Osteocyte (in vitro differentiated cells): ENCODE measurements around the gene WAC. TPM values are rescaled to one million over a fixed set of nuclear protein-coding genes. Genes with fewer than 3 reads are reported as not detected.
"Not testable (repeated sequence)": the region's sequence is repeated elsewhere in the genome, so short reads cannot be mapped to it uniquely, and the experiment has no call there.

Experiments
- DNase-seq: peaks from one replicate; pipeline ENCODE4 v3.0.0; 2021; ENCODE audit warnings: mixed read lengths; ENCODE audit not compliant: unreplicated experiment; ENCODE audit errors: extremely low spot score
- H3K27ac Mint-ChIP-seq: one replicate; pipeline ENCODE4 v1.8.0; 2021; ENCODE audit warnings: mild to moderate bottlenecking, mixed read lengths; ENCODE audit not compliant: unreplicated experiment
- H3K27me3 Mint-ChIP-seq: one replicate; pipeline ENCODE4 v1.8.0; 2021; ENCODE audit warnings: mixed read lengths; ENCODE audit not compliant: unreplicated experiment
- H3K36me3 Mint-ChIP-seq: one replicate; pipeline ENCODE4 v1.8.0; 2021; ENCODE audit warnings: mixed read lengths; ENCODE audit not compliant: unreplicated experiment
- H3K4me1 Mint-ChIP-seq: one replicate; pipeline ENCODE4 v1.8.0; 2021; ENCODE audit warnings: mixed read lengths; ENCODE audit not compliant: unreplicated experiment
- H3K4me3 Mint-ChIP-seq: one replicate; pipeline ENCODE4 v1.8.0; 2021; ENCODE audit warnings: mild to moderate bottlenecking, moderate library complexity, mixed read lengths; ENCODE audit not compliant: unreplicated experiment
- H3K9me3 Mint-ChIP-seq: one replicate; pipeline ENCODE4 v1.8.0; 2021; ENCODE audit warnings: mixed read lengths; ENCODE audit not compliant: unreplicated experiment
- total RNA-seq: library from RNA; stranded (reverse); gene quantifications from 2 replicates; pipeline ENCODE4 v1.2.1, GENCODE V29; 2021
- TF ChIP-seq, protein P1 (sequence below): fragments of 200-600 bp; sonication (generic); IDR thresholded peaks from 2 replicates; pipeline ENCODE4 v1.5.0; 2021; ENCODE audit warnings: antibody characterized with exemption, mild to moderate bottlenecking, moderate library complexity

WAC gene
- total RNA-seq, 1 donor from 2014 or later = 110 TPM

- peaks cover 43% of the 10 kb centered on the region for H3K27me3 Mint-ChIP-seq
- DNase-seq = no peak
- H3K27ac Mint-ChIP-seq = no peak overlapping the region
- no peak overlapping the region for H3K4me3 Mint-ChIP-seq
- H3K4me1 Mint-ChIP-seq = no peaks in the 10 kb centered on the region
- no peaks in the 10 kb centered on the region for H3K36me3 Mint-ChIP-seq
- no peaks in the 10 kb centered on the region for H3K9me3 Mint-ChIP-seq
- TF ChIP-seq, protein P1, sequence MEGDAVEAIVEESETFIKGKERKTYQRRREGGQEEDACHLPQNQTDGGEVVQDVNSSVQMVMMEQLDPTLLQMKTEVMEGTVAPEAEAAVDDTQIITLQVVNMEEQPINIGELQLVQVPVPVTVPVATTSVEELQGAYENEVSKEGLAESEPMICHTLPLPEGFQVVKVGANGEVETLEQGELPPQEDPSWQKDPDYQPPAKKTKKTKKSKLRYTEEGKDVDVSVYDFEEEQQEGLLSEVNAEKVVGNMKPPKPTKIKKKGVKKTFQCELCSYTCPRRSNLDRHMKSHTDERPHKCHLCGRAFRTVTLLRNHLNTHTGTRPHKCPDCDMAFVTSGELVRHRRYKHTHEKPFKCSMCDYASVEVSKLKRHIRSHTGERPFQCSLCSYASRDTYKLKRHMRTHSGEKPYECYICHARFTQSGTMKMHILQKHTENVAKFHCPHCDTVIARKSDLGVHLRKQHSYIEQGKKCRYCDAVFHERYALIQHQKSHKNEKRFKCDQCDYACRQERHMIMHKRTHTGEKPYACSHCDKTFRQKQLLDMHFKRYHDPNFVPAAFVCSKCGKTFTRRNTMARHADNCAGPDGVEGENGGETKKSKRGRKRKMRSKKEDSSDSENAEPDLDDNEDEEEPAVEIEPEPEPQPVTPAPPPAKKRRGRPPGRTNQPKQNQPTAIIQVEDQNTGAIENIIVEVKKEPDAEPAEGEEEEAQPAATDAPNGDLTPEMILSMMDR = no peak
These were observed 38.5 kb upstream of the WAC start for GRCh38 chr10:28494420-28494819.

DNA sequence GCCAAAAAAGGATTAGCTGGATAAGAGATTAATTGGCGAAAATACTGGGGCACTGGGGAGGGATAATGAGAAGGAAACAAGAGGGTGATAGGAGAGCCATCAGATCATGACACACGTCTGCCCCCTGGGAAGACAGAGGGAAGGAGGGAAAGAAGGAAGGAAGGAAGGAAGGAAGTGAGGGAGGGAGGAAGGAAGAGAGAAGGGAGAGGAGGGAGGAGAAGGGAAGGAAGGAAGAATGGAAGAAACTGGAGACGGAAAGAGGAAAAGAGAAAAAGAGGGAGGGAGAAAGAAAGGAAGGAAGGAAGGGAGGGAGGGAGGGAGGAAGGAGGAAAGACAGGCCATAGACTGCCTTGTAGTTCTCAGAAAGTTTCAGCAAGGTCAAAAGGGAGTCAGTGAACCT lies 37.8 kb upstream of the WAC start:
- H3K36me3 Mint-ChIP-seq = no peaks in the 10 kb centered on the region
- H3K9me3 Mint-ChIP-seq = no peaks in the 10 kb centered on the region
- H3K27ac Mint-ChIP-seq = no peak overlapping the region
- H3K4me1 Mint-ChIP-seq = no peaks in the 10 kb centered on the region
- DNase-seq = no peak
- TF ChIP-seq, protein P1 = no peak
- H3K27me3 Mint-ChIP-seq = peaks cover 48% of the 10 kb centered on the region
- no peak overlapping the region for H3K4me3 Mint-ChIP-seq

GRCh38 chr10:28496017-28496416 lies 36.9 kb upstream of the WAC start:
- no peak for DNase-seq
- Mint-ChIP-seq H3K9me3 (no peaks in the 10 kb centered on the region), H3K27me3 (peaks cover 42% of the 10 kb centered on the region), H3K4me1 (no peaks in the 10 kb centered on the region), H3K4me3 (no peak overlapping the region), H3K36me3 (no peaks in the 10 kb centered on the region), H3K27ac (no peak overlapping the region)
- TF ChIP-seq, protein P1 = no peak

GRCh38 chr10:28496481-28496961 lies 36.4 kb upstream of the WAC start:
- no peaks in the 10 kb centered on the region for H3K9me3 Mint-ChIP-seq
- no peaks in the 10 kb centered on the region for H3K36me3 Mint-ChIP-seq
- no peaks in the 10 kb centered on the region for H3K4me1 Mint-ChIP-seq
- no peak for DNase-seq
- TF ChIP-seq, protein P1 = no peak
- peaks cover 40% of the 10 kb centered on the region for H3K27me3 Mint-ChIP-seq
- no peak overlapping the region for H3K27ac Mint-ChIP-seq
- no peak overlapping the region for H3K4me3 Mint-ChIP-seq

DNA sequence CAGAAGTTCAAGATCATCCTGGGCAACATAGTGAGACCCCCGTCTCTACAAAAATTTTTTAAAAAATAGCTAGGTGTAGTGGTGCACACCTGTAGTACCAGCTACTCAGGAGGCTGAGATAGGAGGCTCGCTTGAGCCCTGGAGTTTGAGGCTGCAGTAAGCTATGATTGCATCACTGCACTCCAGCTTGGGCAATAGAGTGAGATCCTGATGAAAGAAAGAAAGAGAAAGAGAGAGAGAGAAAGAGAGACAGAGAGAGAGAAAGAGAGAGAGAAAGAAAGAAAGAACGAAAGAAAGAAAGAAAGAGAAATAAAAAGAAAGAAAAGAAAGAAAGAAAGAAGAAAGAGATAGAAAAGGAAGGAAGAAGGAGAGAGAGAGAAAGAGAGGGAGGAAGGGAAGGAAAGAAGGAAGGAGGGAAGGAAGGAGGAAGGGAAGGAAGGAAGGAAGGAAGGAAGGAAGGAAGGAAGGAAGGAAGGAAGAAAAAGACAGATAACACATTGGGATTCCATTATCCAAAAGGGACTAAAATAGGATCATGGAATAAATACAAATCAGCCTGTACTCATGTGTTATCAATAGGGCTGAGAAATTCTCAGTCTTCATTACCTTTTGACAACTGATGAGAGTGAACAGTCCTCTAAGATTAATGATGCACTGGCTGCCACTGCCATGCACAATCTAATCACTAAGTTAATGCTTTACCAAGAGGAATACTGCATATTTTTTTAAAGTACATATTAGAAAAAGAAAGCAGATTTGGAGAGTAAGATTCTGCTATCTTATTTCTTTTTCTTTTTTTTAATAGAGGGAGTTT lies 35.4 kb upstream of the WAC start:
- Mint-ChIP-seq H3K27me3 (peaks cover 40% of the 10 kb centered on the region), H3K4me3 (no peak overlapping the region), H3K9me3 (no peaks in the 10 kb centered on the region), H3K36me3 (no peaks in the 10 kb centered on the region), H3K27ac (no peak overlapping the region), H3K4me1 (peaks cover 3% of the 10 kb centered on the region)
- TF ChIP-seq, protein P1 = no peak
- no peak for DNase-seq

DNA sequence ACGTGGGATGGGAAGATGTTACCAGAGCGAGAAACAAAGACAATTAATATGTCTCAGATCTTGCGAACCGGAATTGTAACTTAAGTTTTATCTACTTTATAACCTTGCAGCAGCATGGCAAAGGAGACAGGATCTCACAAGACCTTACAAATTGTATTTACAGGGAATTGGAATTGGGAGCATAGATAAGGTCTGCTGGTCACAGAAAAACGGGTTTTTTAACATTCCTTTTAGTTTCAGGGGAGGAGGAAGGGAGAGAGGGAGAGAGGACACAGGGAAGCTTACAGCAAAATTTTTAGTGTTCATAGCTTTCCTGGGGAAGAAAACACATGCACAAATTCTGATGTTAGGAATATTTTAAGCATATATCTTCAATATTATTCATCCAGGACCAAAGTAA lies 32.7 kb upstream of the WAC start:
- not testable (repeated sequence) for H3K4me3 Mint-ChIP-seq, H3K27ac Mint-ChIP-seq, H3K36me3 Mint-ChIP-seq, H3K4me1 Mint-ChIP-seq, H3K9me3 Mint-ChIP-seq, DNase-seq
- H3K27me3 Mint-ChIP-seq = peaks cover 30% of the 10 kb centered on the region
